ENCODE results near the gene RPP21. TPM values are rescaled to one million over a fixed set of nuclear protein-coding genes. Genes with fewer than 3 reads are reported as not detected.

Gene RPP21
- total RNA-seq, 1 experiment from 2014 or later = 64.0 TPM

DNA sequence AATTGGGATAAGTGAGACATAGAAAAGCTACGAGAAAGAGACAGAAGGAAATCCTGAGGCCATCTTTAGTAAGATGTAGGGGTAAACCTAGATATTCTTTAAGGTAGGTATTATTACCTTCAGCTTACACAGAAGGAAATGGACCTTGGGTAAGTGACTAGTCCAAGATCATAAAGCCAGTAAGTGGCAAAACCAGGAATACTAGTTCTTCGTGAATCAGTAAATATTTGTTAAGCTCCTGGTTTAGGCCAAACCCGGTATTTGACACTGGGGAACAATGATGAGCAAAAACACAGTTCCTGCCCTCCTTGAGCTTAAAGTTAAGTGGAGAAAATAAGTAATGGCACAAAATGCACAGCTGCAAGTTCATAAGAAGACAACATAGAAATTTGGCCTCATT, 13.0 kb upstream of the RPP21 start:
- Histone ChIP-seq H2AFZ (ENCODE audit: low read length) (no peak overlapping the region), H3K4ac (ENCODE audit: low read depth, low read length) (no peak overlapping the region), H3K9ac (ENCODE audit: extremely low read depth, insufficient read length, low read length) (no peak overlapping the region), H3K9me3 (ENCODE audit: control insufficient read depth, low read depth, low read length) (no peaks in the 10 kb centered on the region), H3K18ac (ENCODE audit: insufficient read length, low read depth, low read length) (no peak overlapping the region), H2BK5ac (ENCODE audit: insufficient read length, low read length) (no peak overlapping the region), H3K27me3 (ENCODE audit: insufficient read depth, low read length) (no peaks in the 10 kb centered on the region), H3K23me2 (ENCODE audit: insufficient read length, low read depth, low read length, poor library complexity, severe bottlenecking) (no peaks in the 10 kb centered on the region), H3K4me2 (ENCODE audit: insufficient read depth, insufficient read length, low read length) (no peak overlapping the region), H2BK12ac (ENCODE audit: insufficient read length, low read depth, low read length) (no peak overlapping the region), H4K5ac (ENCODE audit: insufficient read length, low read depth, low read length) (no peak overlapping the region), H3K79me1 (ENCODE audit: insufficient read depth, low read depth, low read length, poor library complexity, severe bottlenecking) (no peaks in the 10 kb centered on the region), H3K23ac (ENCODE audit: insufficient read length, low read depth, low read length) (no peak overlapping the region), H2BK15ac (ENCODE audit: low read depth, low read length) (no peak overlapping the region), H3K14ac (ENCODE audit: insufficient read depth, low read length) (no peak overlapping the region), H4K91ac (ENCODE audit: insufficient read length, low read depth, low read length) (no peak overlapping the region), H2BK20ac (ENCODE audit: low read depth, low read length, poor library complexity, severe bottlenecking) (no peak overlapping the region), H3T11ph (ENCODE audit: low read length) (no peak overlapping the region), H3K4me1 (ENCODE audit: insufficient read depth, low read length) (no peaks in the 10 kb centered on the region), H4K8ac (replicated peaks; ENCODE audit: insufficient read length, low read depth, low read length) (no peak overlapping the region), H3K56ac (ENCODE audit: insufficient read length, low read depth, low read length) (no peak overlapping the region), H3K27ac (ENCODE audit: insufficient read length, low read depth, low read length) (no peak overlapping the region), H2BK120ac (ENCODE audit: low read depth, low read length, poor library complexity, severe bottlenecking) (no peak overlapping the region), H2AK5ac (ENCODE audit: insufficient read length, low read length) (no peak overlapping the region), H4K20me1 (ENCODE audit: control insufficient read depth, insufficient read depth, insufficient read length) (no peaks in the 10 kb centered on the region), H3K79me2 (ENCODE audit: insufficient read depth, low read length) (no peaks in the 10 kb centered on the region)
- H3K36me3 Mint-ChIP-seq (ENCODE audit: insufficient read depth in 1 of 3, low read depth in 3 of 3) = peaks cover 19 to 68% (median 55%) of the 10 kb centered on the region in 3 experiments; a peak in 6 of 7 replicates
- DNase-seq = no peak
- peaks cover 9% of the 10 kb centered on the region in 2 experiments for H3K4me1 Mint-ChIP-seq
- no peaks in the 10 kb centered on the region for H3K27me3 Mint-ChIP-seq (ENCODE audit: low read depth)
- no CpG with 5 or more reads among the region's 3 CpGs for WGBS (ENCODE audit: extremely low coverage, insufficient read length, low lambda C conversion rate)
- H3K4me3 Mint-ChIP-seq = no peak overlapping the region
- TF ChIP-seq, protein P1, sequence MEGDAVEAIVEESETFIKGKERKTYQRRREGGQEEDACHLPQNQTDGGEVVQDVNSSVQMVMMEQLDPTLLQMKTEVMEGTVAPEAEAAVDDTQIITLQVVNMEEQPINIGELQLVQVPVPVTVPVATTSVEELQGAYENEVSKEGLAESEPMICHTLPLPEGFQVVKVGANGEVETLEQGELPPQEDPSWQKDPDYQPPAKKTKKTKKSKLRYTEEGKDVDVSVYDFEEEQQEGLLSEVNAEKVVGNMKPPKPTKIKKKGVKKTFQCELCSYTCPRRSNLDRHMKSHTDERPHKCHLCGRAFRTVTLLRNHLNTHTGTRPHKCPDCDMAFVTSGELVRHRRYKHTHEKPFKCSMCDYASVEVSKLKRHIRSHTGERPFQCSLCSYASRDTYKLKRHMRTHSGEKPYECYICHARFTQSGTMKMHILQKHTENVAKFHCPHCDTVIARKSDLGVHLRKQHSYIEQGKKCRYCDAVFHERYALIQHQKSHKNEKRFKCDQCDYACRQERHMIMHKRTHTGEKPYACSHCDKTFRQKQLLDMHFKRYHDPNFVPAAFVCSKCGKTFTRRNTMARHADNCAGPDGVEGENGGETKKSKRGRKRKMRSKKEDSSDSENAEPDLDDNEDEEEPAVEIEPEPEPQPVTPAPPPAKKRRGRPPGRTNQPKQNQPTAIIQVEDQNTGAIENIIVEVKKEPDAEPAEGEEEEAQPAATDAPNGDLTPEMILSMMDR (conservative IDR thresholded peaks at IDR 0.05) = no peak
- H3K27ac Mint-ChIP-seq = no peak overlapping the region
- H3K9me3 Mint-ChIP-seq = no peaks in the 10 kb centered on the region; a peak in 1 of 5 replicates
